SIG-M5 treated with dmso at 0.1 percent for 504 hours (cell line): ENCODE data around the gene RIMBP2.

ENCODE experiments used
- DNase-seq: peaks from one replicate; lab custom pipeline; 2025; ENCODE audit not compliant: unreplicated experiment; lab: John Stamatoyannopoulos, UW

Gene RIMBP2

GRCh38 chr12:130391186-130391585, 324.9 kb downstream of the RIMBP2 start:
- no peak for DNase-seq

DNA sequence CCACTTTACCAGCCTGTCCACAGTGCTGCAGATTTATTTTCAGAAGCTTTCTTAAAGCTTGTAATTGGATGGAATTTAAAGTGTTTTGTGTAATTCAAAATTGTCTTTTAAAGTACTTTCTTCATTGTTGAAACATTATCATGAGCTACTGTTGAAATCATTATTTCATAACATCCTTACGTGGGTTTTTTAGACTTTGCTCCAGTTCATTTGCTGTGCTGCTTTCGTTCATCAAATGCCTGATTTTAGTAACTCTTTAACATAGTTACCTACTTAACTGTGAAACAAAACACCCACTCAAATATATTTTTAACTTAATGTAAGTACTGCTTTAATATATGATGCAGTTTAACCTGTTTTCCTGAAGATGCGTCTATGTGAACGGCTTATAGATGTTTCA, 330.9 kb downstream of the RIMBP2 start:
- DNase-seq: no peak

DNA sequence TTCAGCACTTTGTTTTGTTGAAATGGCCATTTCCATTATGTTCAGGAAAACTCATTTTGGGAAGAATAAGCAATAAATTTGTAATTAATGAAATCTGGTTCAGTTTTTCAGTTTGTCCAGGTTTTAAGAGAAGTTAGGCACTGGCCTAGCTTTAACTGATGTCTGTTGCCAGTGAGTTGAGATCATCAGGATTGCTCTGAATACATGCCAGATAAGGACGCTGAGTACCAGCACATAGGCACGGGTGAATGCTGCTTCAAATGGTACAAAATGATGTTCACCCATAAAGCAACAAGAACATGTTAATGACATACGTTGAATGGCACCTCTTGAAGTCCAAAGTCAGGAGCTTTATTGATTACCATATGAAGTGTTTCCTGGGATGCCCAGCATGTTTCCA, 331.9 kb downstream of the RIMBP2 start:
- no peak for DNase-seq

- no peak for DNase-seq
Measured at GRCh38 chr12:130382818-130383217, 333.3 kb downstream of the RIMBP2 start.

DNA sequence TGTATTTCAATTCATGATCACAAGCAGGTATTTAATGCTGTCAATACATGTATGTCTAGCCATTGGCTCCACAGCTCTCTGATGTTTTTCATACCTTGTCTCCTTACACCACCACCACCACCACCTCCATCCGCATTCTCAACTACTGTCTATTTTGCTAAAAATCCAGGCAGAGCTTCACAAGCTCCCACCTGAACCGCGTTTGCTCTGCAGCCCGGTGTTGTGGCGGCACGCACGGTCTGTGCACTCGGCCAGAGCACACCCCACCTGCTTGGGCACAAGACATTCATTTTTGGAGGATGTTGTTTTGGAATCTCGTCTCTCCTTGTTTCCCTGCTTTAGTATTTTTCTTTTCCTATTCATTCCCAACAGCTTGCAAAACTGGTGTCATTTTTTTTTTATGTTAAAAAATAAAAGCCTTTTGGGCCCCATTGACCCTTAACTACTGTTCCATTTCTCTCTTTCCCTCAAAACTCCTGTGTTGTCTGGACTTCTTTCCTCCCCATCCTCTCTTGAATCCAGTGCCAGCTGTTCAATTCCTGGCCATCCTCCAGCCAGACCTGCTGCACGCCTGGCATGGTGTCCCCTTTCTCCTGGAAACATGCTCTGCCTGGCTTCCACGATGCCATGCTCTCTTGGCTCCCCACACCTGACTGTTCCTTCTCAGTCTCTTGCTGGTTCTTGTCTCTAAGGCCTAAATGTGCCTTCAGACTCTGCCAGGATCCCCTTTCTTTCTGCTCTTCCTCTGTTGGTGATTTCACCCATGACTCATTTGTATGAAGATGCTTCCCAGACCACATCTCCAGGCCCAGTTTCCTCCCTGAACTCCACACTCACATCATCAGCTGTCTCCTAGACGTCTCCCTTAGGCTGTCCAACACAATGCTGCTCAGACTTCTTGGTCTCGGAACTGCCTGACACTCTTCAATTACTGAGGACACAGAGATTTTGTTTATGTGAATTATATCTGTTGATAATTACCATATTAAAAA, 340.5 kb downstream of the RIMBP2 start:
- DNase-seq: no peak

GRCh38 chr12:130374083-130374482, 342.0 kb downstream of the RIMBP2 start:
- DNase-seq: no peak

GRCh38 chr12:130372936-130373335, 343.2 kb downstream of the RIMBP2 start:
- DNase-seq: no peak

- DNase-seq: no peak
Measured at GRCh38 chr12:130371296-130371695, 344.8 kb downstream of the RIMBP2 start.

DNA sequence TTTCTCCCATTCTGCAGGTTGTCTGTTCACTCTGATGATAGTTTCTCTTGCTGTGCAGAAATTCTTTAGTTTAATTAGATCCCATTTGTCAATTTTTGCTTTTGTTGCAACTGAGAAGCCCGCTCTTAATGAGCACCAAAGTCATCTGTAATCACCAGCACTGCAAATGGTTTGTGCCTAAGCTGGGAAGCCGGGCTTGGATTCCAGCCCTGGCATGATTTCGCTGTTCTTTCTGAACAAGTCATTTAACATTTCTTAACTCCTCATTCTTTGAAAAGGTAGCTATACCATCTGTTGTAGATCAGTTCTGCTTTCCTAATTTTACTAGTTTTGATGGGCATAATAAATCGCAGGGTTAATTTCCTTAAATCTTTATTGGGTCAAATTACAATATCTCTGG, 346.3 kb downstream of the RIMBP2 start:
- no peak for DNase-seq

GRCh38 chr12:130367523-130367922, 348.6 kb downstream of the RIMBP2 start:
- no peak for DNase-seq

DNA sequence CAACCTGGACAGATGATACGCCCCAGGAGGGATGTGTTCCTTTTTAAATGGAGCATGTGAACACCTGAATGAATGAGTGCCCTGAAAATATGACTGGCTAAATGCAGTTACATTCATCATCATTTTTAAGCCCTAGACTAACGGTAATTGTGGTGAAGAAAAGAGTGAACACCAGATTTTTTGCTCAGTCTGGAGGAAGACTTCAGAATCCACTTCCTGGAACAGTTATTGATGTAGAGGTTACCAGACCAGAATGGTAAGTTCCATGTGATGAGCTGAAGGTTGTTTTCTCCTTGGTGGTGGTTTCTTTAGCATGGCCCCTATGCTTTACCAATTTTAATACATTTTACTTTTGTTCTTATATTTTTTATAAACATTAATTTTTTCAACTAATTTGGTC, 349.1 kb downstream of the RIMBP2 start:
- DNase-seq: no peak

DNA sequence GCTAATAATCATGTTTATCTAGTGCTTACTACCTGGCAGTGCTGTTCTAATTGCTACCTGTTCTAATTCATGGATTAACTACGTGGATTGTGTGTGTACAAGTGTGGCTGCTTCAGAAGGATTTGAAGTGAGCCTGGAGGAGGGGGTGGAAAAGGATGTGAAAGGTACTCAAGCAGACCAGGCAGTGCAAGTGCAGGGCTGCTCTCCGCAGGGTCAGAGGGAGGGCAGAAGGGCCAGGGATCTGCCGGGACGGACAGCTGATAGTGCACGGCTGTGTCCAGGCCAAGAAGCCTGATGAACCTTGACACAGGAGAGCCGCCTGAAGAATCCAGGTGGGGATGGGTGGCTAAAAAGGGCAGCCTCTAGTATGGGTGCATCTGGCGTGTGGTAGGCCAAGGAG, 349.9 kb downstream of the RIMBP2 start:
- DNase-seq: no peak

- no peak for DNase-seq
Measured at GRCh38 chr12:130364578-130364977, 351.5 kb downstream of the RIMBP2 start.

DNA sequence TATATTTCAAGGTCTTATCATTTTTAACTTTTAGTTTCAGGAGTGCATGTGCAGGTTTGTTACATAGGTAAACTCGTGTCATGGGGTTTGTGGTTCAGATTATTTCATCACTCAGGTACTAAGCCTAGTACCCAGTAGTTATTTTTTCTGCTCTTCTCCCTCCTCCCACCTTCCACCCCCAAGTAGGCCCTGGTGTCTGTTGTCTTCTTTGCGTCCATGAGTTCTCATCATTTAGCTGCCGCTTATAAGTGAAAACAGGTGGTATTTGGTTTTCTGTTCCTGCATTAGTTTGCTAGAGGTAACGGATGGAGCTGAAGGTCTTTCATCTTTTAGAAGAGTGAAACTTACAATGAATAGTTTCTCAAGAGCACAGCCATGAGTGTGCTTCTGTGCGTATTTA, 354.0 kb downstream of the RIMBP2 start:
- DNase-seq: no peak

- DNase-seq: no peak
Measured at GRCh38 chr12:130357729-130358330, 358.3 kb downstream of the RIMBP2 start.

- DNase-seq: no peak
Measured at GRCh38 chr12:130357241-130357640, 358.9 kb downstream of the RIMBP2 start.

DNA sequence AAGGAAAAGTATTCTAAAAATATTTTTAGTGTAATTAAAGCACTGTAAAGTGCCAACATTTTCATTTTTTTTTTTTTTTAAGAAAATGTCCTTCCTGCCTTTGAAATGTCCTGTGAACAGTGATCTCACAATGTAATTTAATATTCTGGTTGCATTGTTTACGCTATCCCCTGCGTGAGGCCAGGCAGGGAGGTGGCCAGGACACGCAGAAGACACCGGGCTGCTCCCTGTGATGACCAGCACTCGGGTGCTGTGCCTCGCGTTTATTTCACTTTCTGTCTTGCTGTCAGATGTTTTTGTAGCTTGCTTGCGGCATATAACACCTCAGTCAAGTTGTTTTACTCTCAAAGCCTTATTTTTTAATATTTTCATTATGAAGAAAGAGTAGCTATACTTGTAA, 359.9 kb downstream of the RIMBP2 start:
- no peak for DNase-seq

- DNase-seq: no peak
Measured at GRCh38 chr12:130354407-130354806, 361.7 kb downstream of the RIMBP2 start.

- DNase-seq: no peak
Measured at GRCh38 chr12:130353081-130353480, 363.0 kb downstream of the RIMBP2 start.

GRCh38 chr12:130351326-130351725, 364.8 kb downstream of the RIMBP2 start:
- DNase-seq: no peak

GRCh38 chr12:130350715-130351114, 365.4 kb downstream of the RIMBP2 start:
- DNase-seq: no peak

GRCh38 chr12:130347588-130347987, 368.5 kb downstream of the RIMBP2 start:
- no peak for DNase-seq
